ENCODE measurements around the gene A4GALT.
"Not testable (repeated sequence)": the region's sequence is repeated elsewhere in the genome, so short reads cannot be mapped to it uniquely, and the experiment has no call there.

Gene A4GALT, protein sequence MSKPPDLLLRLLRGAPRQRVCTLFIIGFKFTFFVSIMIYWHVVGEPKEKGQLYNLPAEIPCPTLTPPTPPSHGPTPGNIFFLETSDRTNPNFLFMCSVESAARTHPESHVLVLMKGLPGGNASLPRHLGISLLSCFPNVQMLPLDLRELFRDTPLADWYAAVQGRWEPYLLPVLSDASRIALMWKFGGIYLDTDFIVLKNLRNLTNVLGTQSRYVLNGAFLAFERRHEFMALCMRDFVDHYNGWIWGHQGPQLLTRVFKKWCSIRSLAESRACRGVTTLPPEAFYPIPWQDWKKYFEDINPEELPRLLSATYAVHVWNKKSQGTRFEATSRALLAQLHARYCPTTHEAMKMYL

DNA sequence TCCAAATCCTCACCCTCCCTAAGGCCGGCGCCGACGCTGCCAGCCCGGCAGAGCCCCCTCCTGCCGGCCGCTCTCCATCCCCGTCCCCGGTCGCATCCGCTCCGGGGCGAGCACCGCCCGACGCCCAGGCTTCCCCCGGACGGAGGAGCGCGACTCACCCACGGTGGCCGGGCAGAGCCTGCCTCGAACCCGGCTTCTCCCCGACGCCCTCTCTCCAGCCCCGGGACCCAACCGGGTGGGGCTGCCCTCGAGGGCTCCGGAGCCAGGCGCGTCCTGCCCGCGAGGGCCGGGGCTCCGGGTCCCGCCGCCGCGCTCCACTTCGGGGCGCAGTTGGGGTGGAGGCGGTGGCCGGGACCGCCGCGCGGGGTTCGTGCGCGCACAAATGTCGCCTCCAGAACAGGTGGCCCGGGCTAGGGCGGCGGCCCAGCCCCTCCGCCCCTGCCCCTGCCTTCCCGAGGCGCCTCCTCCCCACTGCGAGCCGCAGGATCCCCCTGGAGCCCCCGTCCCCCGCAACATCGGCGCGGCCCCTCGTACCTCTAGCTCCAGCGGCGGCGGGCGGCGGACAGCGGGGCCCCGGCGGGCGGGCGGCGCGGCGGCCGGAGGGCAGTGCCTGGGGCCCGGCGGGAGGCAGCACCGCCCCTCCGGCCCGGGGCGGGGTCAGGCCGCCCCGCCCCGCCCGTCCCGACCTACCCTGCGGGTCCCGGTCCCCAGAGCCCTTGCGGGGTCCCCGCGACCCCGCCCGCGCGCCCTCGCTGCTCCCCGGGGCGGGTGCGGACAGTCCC, at the start of gene A4GALT:
A4GALT (minus strand) TSS at position 608 of the 782 bp plus-strand sequence. CDS start 26,919 bp downstream, outside the sequence.
- no peak for DNase-seq

DNA sequence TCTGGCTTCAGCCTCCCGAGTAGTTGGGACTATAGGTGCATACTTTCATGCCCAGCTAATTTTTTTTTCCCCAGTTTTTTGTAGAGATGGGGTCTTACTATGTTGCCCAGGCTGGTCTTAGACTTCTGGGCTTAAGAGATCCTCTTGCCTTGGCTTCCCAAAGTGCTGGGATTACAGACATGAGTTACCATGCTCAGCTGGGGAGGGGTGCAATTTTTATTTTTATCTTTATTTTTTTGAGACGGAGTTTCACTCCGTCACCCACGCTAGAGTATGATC, 49.7 kb upstream of the A4GALT start:
- no peak for DNase-seq

DNA sequence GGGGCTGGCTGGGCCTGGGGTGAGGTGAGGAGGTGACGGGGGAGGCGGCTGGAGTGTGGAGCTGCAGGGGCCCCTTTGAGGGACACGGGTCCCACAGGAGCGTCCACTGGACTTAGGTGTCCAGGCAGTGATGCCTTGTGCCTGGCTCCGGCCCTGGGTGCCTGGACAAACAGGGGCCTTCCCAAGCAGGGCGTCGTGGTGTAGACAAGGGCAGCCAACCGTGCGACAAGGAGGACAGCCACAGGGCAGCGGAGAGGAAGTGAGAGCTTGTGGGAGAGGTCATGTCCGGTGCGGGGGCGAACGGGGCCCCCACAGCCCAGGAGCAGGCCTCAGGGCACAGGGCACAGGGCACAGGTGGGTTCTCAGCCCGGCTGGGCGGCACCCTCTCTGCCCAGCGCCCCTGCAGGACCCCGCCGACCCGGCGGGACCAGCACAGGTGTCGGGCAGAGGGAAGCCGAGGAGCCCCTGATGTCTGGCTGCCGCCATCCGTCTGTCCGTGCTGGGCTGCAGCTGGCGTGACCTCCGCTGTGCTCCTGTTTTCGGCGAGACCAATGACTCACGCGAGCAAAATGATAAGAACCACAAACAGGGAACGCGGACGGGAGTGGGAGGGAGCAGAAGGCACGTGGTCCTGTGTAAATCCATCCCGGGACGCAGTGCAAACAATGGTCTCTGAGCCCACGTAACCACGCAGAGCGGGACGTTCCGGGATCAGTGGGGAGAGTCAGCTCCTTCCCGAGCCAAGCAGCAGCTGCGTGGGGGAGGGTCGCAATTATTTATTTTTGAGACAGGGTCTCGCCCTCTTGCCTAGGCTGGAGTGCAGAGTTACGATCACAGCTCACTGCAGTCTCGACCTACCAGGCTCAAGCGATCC, 49.1 kb upstream of the A4GALT start:
- DNase-seq = peak in 1 of 2 donors; percentile 19

DNA sequence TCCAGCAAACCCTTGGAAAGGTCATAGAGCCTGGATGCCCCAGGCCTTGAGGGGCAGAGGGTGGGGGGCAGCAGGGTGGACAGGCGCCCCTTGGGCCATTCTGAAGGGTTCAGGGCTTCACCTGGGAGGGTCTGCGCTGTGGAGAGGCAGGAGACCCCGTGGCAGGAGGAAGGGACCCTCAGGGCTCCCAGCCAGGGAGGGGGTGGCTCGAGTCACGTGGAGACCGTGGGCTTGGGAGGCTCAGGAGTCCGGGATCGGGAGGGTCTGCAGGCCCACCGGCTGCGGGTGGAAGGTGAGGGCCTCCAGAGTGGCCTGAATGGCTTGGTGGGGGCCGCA, 48.5 kb upstream of the A4GALT start:
- DNase-seq = no peak

DNA sequence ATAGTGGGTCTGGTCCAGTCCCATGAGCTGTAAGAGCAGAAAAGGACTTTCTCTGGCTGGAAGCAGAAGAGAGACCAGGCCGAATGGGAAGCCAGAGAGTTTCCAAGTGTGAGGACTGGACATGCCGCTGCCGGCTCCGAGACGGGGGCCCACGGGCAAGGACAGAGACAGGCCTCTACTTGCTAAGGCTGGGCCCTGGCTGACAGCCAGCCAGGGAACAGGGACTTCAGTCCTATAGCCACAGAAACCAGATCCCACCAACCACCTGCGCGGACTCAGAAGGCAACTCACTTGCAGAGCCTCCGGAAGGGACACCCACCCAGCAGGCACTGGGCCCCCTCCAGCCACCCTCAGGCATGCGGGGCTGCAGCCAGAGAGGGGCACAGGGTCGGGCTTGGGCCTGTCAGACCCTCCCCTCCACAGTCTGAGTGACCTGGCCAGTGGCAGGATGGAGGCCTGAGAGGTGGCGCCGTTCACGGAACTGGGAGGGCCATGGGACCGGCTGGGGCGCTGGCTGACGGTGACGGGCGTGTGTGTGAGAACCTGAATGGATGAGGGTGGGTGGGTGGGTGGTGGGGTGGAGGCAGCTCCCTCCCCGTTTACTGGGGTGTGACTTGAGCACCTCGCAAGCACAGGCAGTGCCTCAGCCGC, 47.8 kb upstream of the A4GALT start:
- DNase-seq = no peak

DNA sequence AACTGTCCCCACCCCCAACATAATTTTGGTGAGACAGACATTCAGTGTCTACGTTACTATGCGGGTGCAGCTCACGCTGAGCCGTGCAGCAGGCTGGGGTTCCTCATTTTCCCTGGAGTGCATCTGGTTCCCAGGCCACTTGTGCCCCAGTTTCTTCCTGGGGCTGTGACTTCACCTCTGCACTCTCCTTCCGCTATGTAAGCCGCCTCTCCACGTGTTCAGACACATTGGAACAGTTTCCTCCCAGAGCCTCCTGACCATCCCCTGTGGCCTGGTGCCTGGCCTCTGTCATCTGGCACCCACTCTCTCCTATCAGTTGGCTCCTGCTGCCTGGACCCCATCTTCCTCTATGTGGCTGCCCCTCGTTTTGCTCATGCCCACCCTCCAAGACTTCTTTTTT, 46.2 kb upstream of the A4GALT start:
- DNase-seq = no peak

DNA sequence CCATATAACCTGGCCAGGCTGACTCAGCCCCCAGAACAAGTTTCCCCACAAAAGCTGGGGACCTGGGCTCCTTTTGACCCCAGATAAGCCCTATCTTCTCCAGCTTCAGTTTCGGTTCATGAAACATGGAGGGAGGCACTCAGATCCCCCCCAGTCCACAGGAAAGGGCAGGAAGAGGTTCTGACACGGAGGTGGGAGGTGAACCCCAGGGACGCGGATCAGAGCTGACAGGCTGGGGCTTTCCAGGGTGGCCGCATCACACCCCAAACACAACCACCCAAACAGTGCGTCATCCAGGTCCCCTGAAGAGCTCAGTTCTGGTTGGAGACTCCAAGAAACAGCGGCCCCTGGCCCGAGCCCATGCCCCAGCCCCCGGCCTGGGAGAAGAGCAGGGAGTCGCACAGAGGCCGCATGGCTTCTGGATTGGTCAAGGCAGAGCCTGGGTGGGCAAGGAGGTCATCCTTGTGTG, 44.3 kb upstream of the A4GALT start:
- DNase-seq = no peak

DNA sequence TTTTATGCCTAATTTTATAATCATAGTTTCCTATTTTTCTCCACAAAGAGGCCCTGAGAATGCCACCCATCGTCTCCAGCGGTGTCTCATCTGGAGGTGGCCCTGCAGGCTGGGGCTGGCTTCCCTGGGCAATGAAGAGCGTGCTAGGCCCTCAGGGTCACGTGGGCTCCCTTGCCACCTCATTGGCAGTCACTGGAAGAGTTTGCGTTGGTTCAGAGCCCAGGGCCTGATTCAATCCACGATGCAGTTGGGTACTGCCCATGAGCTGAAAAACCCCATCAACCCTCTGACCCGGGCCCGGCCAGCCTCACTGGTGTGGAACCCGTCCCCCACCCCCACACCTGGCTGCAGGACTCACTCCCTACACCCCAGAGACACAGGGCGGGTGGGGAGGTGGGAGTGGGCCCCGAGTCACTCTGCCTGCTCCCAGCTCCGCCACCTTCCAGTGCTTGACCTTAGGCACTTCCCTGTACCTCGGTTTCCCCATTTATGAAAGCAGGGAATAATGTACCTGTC, 43.4 kb upstream of the A4GALT start:
- DNase-seq = no peak

DNA sequence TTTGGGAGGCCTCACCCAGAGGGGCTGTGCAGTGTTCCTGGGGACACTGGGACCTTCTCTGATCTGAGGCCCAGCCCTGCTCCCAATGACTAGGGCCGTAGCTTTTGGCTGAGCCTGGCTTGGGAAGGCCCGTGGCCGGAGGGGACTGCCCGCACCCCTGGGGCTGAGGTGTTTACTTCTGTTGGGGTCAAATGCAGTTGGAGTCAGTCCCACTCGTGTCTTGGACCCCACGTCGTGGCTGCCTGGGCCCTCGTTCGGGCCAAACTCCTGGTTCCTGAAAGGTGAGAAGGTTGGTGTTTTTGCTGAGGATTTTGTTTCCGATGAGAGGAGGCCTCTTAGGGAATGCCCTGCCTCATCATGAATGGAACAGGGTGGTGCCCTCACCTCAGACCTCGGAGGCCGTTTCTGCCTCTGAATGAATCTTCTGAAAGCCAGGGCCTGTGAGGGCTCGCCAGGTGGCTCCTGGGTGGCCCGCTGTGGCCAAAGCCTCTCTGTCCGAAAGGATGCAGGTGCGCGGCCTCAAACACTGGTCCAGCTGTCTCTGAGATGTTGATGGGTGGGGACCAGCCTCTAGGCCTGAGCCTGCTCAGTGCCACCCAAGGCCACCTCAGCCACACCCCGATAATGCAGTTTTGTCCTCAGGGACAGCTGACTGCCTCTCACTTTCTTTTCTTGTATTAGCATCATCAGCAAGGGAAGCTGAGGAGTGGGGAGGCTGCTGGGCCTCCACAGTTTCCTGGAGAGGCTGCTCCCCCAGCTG, 40.3 kb upstream of the A4GALT start:
- DNase-seq = no peak

DNA sequence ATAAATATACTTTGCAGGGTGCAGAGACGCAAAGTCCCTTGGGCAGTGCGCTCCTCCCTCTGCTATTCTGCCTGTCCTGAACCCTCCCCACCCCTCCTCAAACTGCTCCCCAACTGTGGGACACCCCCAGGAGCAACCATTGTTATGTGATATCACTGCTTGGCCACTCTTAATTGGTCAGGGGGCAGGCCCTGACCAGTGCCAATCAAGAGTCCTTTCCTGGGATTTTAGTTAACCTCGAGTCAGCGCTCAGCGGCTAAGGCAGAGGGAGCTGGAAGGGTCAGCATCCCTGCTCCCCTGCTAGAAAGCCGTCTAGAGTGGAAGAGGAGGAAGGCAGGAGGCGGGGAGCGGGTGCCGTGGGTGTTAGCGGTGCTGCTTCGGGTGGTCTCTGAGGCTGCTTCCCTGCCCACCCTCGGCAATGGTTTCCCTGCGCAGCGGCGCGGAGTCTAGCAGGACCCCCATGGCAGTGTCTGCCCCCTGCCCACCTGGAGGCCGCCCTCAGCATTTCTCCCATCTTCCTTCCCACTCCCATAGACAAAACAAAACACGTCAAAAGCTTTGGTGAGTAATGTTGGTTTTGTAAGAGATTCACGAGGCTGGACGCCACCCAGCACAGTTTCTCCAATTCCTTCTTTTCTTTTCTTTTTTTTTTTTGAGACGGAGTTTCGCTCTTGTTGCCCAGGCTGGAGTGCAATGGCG, 38.4 kb upstream of the A4GALT start:
- DNase-seq = no peak

DNA sequence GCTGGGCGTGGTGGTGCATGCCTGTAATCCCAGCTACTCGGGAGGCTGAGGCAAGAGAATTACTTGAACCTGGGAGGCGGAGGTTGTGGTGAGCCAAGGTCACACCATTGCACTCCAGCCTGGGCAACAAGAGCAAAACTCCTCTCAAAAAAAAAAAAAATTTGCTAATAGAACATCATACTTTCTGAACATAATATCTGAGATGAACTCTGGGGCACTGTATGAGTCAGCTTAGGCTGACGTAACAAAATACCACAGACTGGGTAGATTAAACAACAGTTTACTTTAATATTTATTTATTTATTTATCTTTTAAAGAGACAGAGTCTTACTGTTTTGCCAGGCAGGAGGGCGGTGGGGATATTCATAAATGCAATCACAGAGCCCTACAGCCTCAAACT, 34.9 kb upstream of the A4GALT start:
- DNase-seq = not testable (repeated sequence)

DNA sequence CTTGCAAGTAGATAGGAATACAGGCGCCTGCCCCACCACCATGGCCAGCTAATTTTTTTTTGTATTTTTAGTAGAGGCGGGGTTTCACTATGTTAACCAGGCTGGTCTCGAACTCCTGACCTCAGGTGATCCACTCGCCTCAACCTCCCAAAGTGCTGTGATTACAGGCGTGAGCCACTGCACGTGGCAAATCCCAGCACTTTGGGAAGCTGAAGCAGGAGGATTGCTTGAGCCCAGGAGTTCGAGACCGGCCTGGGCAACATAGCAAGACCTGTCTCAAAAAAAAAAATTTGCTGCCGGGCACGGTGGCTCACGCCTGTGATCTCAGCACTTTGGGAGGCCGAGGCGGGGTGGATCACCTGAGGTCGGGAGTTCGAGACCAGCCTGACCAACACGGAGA, 34.5 kb upstream of the A4GALT start:
- not testable (repeated sequence) for DNase-seq

DNA sequence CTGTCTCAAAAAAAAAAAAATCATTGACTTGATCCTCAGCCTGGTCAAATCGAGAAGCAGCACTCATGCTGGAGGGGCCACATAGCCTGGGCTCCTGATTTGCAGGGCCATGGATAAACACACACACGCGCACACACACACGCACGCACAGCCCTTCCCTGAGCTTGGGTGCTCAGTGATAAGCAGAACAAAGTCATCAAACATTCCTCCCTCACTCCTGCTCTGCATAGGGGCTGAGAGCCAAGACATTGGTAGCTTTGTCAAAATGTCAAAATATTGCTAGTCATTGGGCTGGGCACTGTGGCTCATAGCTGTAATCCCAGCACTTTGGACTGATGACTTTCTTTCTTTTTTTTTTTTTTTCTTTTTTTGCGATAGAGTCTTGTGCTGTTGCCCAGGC, 34.0 kb upstream of the A4GALT start:
- DNase-seq = no peak

DNA sequence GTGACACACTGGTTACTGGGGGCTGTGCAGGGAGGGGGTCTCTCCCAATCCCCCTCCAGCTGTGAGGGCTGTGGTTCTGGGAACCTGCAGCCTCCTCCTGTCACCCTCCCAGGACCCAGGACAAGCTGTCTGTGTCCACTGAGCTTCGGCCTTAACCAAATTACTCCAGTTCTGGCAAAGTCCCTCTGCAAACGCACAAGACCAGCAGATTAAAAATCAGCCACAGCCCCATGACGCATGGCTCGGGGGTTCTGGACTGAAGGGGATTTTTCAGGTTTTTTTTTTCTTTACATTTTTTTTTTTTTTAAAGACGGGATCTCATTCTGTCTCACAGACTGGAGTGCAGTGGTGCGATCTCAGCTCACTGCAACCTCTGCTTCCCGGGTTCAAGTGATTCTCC, 32.2 kb upstream of the A4GALT start:
- no peak for DNase-seq

DNA sequence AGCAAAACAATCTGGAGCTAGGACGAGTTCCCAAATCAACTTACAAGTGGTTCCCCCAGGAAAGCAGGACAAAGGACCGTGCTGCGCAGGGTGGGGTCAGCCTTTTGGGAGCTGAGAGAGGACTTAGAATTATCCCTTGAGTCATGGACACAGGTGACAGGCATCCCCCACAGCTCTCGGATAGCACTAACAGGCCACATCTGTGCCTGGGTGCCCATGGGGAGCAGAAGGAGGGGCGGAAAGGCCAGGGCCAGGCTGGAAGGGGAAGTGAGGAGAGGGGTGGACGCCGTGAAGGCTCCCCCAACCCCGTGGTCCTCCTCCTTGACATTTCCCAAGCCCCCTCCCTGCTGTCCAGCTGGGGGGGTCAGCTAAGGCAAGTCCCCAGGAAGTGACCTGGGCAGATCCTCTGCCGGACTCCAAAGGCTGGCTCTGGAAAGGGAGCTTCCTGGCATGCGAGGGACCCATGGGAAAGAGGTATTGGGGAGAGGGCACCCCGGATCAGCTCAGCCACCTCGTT, 31.6 kb upstream of the A4GALT start:
- no peak for DNase-seq

DNA sequence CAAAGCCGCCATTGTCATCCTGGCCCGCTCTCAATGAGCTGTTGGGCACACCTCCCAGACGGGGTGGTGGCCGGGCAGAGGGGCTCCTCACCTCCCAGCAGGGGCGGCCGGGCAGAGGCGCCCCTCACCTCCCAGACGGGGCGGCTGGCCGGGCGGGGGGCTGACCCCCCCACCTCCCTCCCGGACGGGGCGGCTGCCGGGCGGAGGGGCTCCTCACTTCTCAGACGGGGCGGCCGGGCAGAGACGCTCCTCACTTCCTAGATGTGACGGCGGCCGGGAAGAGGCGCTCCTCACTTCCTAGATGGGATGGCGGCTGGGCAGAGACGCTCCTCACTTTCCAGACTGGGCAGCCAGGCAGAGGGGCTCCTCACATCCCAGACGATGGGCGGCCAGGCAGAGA, 29.8 kb upstream of the A4GALT start:
- DNase-seq = not testable (repeated sequence)

DNA sequence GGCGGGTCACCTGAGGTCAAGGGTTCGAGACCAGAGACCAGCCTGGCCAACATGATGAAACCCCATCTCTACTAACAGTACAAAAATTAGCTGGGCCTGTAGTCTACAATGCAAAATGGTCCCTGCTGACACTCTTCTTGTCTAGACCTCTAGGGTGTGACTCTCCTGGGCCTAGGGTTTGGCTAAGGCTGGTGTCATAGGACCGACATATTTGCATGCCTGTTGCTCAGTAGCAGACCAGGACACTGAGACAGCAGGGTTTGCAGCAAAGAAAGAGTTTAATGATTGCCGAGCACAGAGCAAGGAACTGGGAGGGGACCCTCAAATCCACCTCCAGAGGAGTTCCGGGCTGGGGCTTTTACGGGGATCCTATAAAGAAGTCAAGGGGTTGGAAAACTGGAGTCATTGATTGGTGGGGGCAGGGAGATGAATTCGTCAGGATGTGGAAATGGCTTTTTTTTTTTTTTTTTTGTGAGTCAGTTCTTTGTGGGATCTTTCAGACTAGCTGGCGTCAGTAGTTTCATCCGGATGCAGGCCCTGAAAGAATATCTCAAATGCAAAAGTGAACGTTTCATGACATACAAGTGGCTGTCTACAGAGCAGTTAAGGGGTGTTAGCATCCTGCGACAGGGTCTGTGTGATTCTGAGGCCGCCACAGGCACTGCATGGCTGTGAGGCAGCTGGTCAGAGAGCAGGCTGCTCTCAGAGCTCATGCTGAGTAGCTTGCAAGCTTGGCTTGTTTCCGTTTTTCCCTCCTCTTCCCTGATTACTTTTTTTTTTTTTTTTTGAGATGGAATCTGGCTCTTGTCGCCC, 27.2 kb upstream of the A4GALT start:
- no peak for DNase-seq

DNA sequence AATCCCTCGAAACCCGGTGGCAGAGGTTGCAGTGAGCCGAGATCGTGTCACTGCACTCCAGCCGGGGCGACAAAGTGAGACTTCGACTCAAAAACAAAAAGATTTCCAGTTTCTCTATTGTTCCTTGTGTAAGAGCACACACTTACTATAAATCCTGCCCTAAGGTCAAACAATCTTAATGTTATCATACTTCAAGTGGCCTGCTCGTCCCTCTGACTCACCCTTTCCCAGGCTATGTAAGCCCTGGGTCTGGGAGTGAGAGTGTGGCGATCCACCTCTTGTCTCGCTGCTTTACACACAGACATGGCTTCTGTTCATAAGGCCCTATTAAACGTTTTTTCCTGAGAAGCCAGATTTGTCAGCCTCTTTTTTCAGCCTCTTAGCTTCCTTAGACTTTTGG, 24.4 kb upstream of the A4GALT start:
- DNase-seq = no peak

DNA sequence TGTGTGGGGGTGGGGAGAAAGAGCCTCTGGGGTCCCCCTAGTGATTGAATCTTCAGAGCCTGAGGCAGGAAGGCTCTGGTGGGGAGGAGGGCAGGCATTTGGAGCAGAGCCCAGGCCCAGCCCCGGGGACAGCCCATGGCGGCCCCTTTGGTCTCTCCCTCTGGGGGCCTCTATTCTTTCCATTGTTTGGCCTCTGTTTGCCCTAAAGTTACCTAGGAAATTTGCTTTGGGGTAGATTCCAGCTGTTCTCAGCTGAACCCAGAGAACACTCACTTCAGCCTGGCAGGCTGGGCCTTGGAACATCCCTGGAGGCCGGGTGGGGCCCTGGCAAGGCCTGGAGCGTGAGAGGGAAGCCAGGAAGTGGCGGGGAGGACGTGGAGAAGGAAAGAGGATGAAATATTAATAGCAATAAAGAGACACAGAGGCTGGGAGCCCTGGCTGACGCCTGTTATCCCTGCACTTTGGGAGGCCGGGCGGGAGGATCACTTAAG, 22.9 kb upstream of the A4GALT start:
- no peak for DNase-seq

DNA sequence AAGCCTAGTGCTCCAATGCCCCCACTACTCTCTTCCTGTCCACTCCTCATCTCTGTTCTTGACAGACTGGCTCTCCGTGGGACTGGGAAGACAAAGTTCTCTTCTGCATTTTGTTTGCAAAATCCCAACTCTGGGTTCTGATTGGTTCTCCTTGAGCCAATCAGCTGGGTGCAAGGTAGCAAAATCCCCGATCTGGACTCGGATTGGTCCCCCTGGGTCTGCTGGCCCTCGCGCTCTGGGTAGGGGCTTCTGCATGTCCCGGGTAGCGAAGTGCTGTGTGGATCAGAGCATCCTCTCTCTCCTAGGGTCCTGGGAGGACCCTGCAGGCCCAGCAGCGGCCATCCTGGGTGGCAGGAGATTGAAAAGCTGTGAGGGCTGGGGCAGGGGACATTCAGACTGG, 22.3 kb upstream of the A4GALT start:
- no peak for DNase-seq
